Measurements from ENCODE around the gene ATP5IF1.

- TF ChIP-seq SUZ12 (IDR thresholded peaks at IDR 0.05; ENCODE audit: low read length) (no peak), CTCF (IDR thresholded peaks at IDR 0.05; ENCODE audit: control extremely low read depth in 1 of 3, insufficient read depth in 1 of 3, low read depth in 1 of 3, low read length in 3 of 3) (no peak), EGR1 (IDR thresholded peaks at IDR 0.05; ENCODE audit: borderline replicate concordance, low read depth, low read length) (no peak), BCL11A (IDR thresholded peaks at IDR 0.05; ENCODE audit: low read depth in 2 of 2, low read length in 2 of 2) (no peak), SIRT6 (IDR thresholded peaks at IDR 0.05; ENCODE audit: low read length) (no peak), JUN (IDR thresholded peaks at IDR 0.05; ENCODE audit: low read depth, low read length) (no peak), RAD21 (IDR thresholded peaks at IDR 0.05 in 1 of 2, conservative IDR thresholded peaks at IDR 0.05 in 1 of 2; ENCODE audit: low read depth in 2 of 2, low read length in 2 of 2) (no peak), POLR2A (IDR thresholded peaks at IDR 0.05; ENCODE audit: control extremely low read depth in 1 of 2, low read depth in 2 of 2, low read length in 2 of 2) (no peak)
Observed at GRCh38 chr1:28266920-28267322, 31.0 kb downstream of the ATP5IF1 start.

All from H1 (cell line).